Measurements from ENCODE around the gene CLDN6. TPM values are rescaled to one million over a fixed set of nuclear protein-coding genes. Genes with fewer than 3 reads are reported as not detected.

CLDN6 gene
- total RNA-seq, 2 experiments from 2014 or later: not detected

DNA sequence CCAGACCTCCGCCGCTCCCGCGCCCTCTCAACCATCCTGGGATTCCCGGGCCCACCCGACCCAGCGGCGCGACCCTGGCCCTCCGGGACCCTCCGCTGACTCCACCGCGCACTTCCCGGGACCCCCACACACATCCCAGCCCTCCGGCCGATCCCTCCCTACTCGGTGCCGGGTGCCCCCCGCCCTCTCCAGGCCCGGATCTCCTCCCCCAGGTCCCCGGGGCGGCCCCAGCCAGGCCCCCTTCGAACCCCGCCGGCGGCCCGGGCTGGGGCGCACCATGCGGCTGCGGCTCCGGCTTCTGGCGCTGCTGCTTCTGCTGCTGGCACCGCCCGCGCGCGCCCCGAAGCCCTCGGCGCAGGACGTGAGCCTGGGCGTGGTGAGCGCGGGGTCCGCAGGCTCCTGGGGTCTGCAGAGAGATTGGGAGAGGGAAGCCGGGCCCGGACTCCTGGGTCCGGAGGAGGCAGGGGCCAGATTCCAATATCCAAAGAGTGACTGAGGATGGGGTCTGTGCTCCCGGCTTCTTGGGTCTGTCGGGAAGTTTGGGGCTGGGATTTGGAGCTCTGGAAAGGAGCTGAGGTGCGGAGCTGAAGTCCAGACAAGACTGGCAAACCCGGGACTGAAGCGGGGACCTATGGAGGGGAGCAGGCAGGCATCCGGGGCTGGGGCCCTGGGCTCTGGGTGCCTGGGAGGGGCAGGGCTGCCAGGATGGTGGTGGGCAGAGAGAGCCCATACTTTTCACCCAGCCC, 28.8 kb upstream of the CLDN6 start:
- peak overlapping the region; percentile 82 for H3K27ac Mint-ChIP-seq
- peak; percentile 61 for DNase-seq
- H3K4me1 Mint-ChIP-seq: peaks cover 55% of the 10 kb centered on the region
- CTCF ChIA-PET: interaction anchor here (0.9 to 15.3 kb wide), 12 partner anchors 10 to 120 kb away, joined by 3 to 342 read pairs (median 5); partner anchors contain the start of genes HCFC1R1, IL32, THOC6 and ZNF213
- H3K36me3 Mint-ChIP-seq: peaks cover 29% of the 10 kb centered on the region
- peaks cover 10% of the 10 kb centered on the region for H3K27me3 Mint-ChIP-seq
- ATAC-seq: peak; percentile 28
- H3K4me3 Mint-ChIP-seq: peak overlapping the region; percentile 82
- no peaks in the 10 kb centered on the region for H3K9me3 Mint-ChIP-seq (ENCODE audit: low read depth)

DNA sequence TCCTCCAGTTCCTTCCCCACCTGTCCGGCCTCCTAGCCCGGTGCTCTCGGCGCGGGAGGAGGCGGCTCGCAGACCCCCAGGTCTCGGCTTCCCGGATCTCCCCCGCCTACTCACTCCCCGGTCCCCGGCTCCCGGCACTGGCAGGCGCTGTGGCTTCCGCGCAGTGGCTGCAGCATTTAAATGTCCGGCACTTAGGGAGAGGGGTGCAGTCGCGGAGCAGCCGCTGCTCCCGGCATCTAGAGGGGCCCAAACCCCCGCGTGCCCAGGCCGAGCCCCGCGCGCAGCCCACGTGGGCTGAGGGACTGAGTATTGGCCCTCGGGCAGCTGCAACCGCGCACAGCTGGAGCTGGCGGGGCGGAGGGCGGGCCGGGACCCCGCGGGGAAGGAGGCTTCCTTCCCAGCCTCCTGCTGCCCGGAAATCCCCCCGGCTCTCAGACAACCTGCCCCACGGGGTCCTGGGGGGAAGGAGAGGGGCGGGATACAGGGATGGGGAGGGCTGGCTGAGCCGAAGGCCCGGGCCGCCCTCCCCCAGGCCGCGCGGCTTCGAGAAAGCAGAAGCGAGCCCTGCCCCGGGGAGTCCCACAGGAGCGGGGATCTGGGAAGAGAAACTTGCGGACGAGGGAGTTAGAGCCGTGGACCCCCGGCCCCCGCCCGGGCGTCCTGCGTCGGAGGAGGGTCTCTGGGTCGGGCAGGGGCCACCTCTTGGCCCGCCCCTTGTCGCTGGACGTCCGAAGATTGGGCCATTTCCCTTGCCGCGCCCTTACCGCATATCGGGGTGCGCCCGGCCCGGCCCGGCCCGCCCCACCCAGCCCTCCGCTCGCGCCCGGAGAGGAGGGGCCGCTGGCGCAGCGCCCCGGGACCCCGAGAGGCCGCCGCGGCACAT, 28.0 kb upstream of the CLDN6 start, which contains the start of gene MMP25:
MMP25 (plus strand) TSS at position 804 of the 883 bp plus-strand sequence. CDS start 357 bp downstream, outside the sequence.
- H3K4me3 Mint-ChIP-seq: peak within 1 kb of the TSS; percentile 88
- peaks cover 10% of the 10 kb centered on the region for H3K27me3 Mint-ChIP-seq
- H3K9me3 Mint-ChIP-seq (ENCODE audit: low read depth): no peaks in the 10 kb centered on the region
- DNase-seq: peak; percentile 60
- peak; percentile 52 for ATAC-seq
- peak within 1 kb of the TSS; percentile 83 for H3K27ac Mint-ChIP-seq
- peaks cover 47% of the 10 kb centered on the region for H3K4me1 Mint-ChIP-seq
- CTCF ChIA-PET: interaction anchor here (0.6 to 15.3 kb wide), 6 partner anchors 12 to 88 kb away, joined by 3 to 342 read pairs (median 4); partner anchors contain the start of genes HCFC1R1, THOC6, TNFRSF12A and ZNF213
- peaks cover 22% of the 10 kb centered on the region for H3K36me3 Mint-ChIP-seq

DNA sequence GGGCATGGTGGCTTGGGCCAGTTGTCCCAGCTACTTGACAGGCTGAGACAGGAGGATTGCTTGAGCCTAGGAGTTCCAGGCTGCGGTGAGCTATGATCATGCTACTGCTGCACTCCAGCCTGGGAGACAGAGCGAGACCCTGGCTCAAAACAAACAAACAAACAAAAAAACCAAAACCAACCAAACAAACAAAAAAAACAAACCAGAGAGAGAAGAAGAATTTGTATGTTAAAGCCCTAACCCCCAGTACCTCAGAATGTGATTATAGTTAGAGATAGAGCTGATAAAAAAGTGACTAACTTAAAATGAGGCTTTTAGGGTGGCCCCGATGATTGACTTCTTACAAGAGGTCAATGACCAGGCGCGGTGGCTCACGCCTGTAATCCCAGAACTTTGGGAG, 26.7 kb upstream of the CLDN6 start:
- DNase-seq (no peak), ATAC-seq (no peak)
- CTCF ChIA-PET: interaction anchor here (1.0 to 15.3 kb wide), 7 partner anchors 14 to 85 kb away, joined by 3 to 342 read pairs (median 4); partner anchors contain the start of genes HCFC1R1, IL32, THOC6 and TNFRSF12A
- Mint-ChIP-seq H3K9me3 (ENCODE audit: low read depth) (no peaks in the 10 kb centered on the region), H3K27me3 (peaks cover 17% of the 10 kb centered on the region), H3K4me3 (peak overlapping the region; percentile 88), H3K36me3 (peaks cover 14% of the 10 kb centered on the region), H3K27ac (peak overlapping the region; percentile 83), H3K4me1 (peaks cover 34% of the 10 kb centered on the region)

DNA sequence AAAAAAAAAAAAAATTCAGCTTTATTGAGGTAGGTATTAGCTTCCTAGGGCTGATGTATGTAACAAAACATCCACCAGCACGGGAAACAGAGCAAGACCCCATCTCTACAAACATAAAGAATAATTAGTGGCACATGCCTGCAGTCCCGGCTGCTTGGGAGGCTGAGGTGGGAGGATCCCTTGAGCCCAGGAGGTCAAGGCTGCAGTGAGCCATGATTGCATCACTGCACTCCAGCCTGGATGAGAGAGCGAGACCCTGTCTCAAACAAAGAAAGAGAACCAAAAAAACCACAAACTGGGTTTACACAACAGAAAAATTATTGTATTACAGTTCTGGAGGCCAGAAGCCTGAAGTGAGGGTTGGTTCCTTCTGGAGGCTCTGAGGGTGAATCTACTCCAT, 24.4 kb upstream of the CLDN6 start:
- Mint-ChIP-seq H3K9me3 (ENCODE audit: low read depth) (no peaks in the 10 kb centered on the region), H3K36me3 (peaks cover 4% of the 10 kb centered on the region), H3K27ac (no peak overlapping the region), H3K27me3 (peaks cover 37% of the 10 kb centered on the region), H3K4me3 (no peak overlapping the region), H3K4me1 (peaks cover 17% of the 10 kb centered on the region)
- DNase-seq: no peak
- ATAC-seq: no peak
- CTCF ChIA-PET: interaction anchor here (0.9 to 15.3 kb wide), 4 partner anchors 13 to 87 kb away, joined by 3 to 342 read pairs (median 12); partner anchors contain the start of genes HCFC1R1 and THOC6

DNA sequence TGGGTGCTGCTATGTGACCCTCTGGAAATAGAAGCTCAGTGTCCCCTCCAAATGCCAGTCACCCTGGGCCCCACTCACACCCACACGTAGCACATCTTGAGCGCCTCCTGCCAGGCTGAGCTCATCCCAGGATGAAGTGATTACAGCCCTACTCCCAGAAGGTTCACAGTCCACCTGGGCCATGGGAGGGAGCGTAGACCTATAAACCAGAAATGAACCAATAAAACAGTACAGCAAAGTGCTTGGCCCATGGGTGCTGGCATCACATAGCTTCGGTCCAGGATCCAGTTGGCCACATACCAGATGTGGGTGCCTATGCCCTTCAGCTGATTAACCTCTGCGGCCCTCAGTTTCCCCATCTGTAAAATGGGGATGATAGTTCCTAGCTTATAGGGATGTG, 20.9 kb upstream of the CLDN6 start:
- CTCF ChIA-PET: interaction anchor here (0.6 to 15.3 kb wide), 6 partner anchors 9 to 242 kb away, joined by 3 to 342 read pairs (median 6); partner anchors contain the start of genes HCFC1R1 and THOC6
- no peak for ATAC-seq

DNA sequence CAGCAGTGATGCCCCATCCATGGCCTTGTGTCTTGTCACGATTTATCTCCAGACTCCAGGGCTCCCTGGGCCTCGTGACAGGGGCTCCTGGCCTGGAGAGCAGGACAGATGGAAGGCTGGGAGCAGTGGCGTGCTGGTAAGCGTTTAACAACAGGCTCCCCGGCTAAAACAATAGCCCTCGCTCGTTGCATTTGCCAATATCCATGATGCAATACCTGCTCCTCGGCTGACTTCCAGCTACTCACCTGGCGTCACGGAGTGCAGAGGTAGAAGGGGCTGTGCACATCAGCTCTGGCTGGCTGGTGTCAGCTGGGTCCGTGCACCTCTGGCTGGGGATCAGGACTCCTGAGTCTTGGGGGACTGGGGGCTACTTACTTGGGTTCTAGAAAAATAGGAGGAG, 20.3 kb upstream of the CLDN6 start:
- CTCF ChIA-PET: interaction anchor here (0.6 to 15.3 kb wide), 4 partner anchors 9 to 241 kb away, joined by 3 to 342 read pairs (median 13); partner anchors contain the start of genes HCFC1R1 and THOC6
- H3K4me3 Mint-ChIP-seq: no peak overlapping the region
- peaks cover 8% of the 10 kb centered on the region for H3K4me1 Mint-ChIP-seq
- DNase-seq: no peak
- ATAC-seq: no peak
- peaks cover 2% of the 10 kb centered on the region for H3K36me3 Mint-ChIP-seq
- no peak overlapping the region for H3K27ac Mint-ChIP-seq
- H3K27me3 Mint-ChIP-seq: peaks cover 61% of the 10 kb centered on the region
- H3K9me3 Mint-ChIP-seq (ENCODE audit: low read depth): no peaks in the 10 kb centered on the region

More for the DNA sequence above, 20.9 kb upstream of the CLDN6 start:
- DNase-seq: no peak
- peaks cover 2% of the 10 kb centered on the region for H3K36me3 Mint-ChIP-seq
- H3K4me1 Mint-ChIP-seq: peaks cover 8% of the 10 kb centered on the region
- no peak overlapping the region for H3K27ac Mint-ChIP-seq
- no peaks in the 10 kb centered on the region for H3K9me3 Mint-ChIP-seq (ENCODE audit: low read depth)
- H3K27me3 Mint-ChIP-seq: peaks cover 58% of the 10 kb centered on the region
- H3K4me3 Mint-ChIP-seq: no peak overlapping the region

DNA sequence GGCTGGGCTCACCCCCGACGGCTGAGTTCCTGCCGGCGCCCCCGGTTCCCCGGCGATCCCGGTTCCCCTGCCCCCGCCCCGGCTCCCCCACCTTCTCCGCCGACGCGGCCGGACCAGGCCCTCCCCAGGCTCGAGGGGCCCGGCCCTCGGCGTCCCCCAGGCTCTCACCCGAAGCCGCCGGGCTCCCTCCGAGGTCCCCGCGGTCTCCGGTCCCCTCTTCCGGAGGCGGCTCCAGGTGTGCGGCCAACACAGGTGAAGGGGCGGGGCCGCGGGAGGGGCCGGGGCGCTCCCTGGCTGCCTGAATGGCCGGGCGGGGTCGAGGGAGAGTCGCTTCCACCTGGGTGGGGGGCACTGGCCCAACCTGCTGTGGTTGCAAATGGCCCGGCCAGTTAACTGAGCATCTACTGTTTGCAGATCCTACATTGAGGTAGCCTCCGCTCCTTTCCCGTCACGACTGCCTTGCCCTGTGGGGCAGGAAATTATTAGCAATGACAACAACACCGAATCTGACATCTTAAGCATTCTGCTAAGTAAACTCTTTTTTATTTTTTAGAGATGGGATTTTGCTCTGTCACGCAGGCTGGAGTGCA, 18.8 kb upstream of the CLDN6 start, which contains the start of gene BICDL2:
BICDL2 (minus strand) TSS at position 219 of the 590 bp plus-strand sequence. CDS start 1,448 bp downstream, outside the sequence.
- DNase-seq: no peak
- CTCF ChIA-PET: interaction anchor here (0.7 to 15.3 kb wide), 5 partner anchors 7 to 56 kb away, joined by 4 to 342 read pairs (median 28); partner anchors contain the start of genes HCFC1R1, MMP25 and THOC6
- Mint-ChIP-seq H3K27ac (no peak within 1 kb of the TSS), H3K27me3 (peaks cover 75% of the 10 kb centered on the region), H3K4me1 (peaks cover 17% of the 10 kb centered on the region), H3K9me3 (ENCODE audit: low read depth) (no peaks in the 10 kb centered on the region), H3K4me3 (peak within 1 kb of the TSS; percentile 18), H3K36me3 (peaks cover 2% of the 10 kb centered on the region)
- ATAC-seq: no peak

DNA sequence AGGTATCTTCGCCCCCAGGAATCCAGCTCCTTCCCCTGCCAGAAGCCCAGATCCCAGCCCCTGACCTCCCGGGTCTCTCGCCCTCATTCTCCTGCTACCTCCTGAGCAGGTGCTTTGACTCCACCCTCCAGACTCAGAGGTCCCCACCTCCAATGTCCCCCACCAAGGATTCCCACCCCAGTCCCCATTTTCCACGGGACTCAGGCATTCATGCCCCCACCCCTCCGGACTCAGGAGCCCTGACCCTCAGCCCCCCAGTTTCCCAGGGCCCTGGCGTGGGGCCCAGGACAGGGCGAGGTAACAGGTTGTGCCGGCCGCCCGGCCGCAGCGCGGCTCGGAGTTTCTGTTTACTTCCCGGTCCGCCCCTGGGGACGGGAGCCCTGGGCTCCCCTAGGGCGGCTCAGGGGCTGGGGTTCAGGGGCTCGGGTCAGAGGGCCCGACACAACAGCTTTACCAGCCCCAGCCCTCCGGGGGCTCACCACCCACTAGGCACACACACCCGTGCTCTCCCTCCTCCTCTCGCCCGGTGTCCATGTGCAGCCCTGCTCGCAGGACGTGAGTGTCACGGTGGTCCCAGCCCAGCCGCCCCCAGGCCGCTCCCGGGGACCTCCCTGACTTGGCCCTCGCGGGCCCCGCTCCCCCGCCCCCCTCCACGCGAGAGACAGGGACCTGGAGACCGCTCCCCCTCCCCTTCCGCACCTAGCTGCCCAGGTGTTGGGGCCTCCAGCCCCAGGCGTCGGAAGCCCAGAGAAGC, 18.2 kb upstream of the CLDN6 start:
- H3K27me3 Mint-ChIP-seq: peaks cover 77% of the 10 kb centered on the region
- H3K36me3 Mint-ChIP-seq: peaks cover 2% of the 10 kb centered on the region
- CTCF ChIA-PET: interaction anchor here (3.8 to 17.9 kb wide), 5 partner anchors 9 to 93 kb away, joined by 23 to 370 read pairs (median 185); partner anchors contain the start of genes CLDN9, HCFC1R1, MMP25 and THOC6
- H3K4me1 Mint-ChIP-seq: peaks cover 19% of the 10 kb centered on the region
- no peak overlapping the region for H3K4me3 Mint-ChIP-seq
- DNase-seq: no peak
- ATAC-seq: peak; percentile 15
- H3K9me3 Mint-ChIP-seq (ENCODE audit: low read depth): no peaks in the 10 kb centered on the region
- H3K27ac Mint-ChIP-seq: no peak overlapping the region

DNA sequence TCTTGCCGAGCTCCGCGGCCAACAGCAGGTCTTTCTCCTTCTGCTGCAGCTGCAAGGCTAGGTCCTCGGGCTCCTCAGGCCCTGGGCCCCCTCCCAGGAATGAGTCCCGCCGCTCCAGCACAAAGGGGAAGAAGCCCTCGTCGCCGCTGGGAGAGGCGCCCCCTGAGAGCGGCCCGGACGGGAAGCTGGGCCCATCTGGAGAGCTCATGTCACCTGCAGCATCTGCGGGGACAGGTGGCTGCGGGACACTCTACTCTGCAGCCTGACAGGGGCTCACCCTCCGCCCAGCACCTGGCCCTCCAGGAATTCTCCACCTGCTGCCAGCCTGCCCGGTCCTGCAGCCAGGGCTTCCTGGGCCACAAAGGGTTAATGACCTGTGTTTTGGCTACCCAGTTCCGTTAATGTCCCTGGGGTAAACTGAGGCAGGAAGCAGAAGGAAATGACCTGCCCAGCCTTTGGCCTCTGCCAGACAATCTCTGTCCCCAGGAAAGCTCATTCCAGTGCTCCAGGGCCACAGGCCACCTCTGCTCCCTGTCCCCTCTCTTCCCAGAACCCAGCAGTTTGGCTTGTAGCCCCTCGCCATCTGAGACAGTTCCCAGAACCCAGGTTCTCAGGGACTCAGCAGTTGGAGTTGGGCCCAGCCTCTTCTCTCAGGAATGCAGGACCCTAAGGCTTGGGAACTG, 17.4 kb upstream of the CLDN6 start:
- DNase-seq (no peak), ATAC-seq (no peak)
- H3K4me3 Mint-ChIP-seq: no peak overlapping the region
- no peak overlapping the region for H3K27ac Mint-ChIP-seq
- no peaks in the 10 kb centered on the region for H3K9me3 Mint-ChIP-seq (ENCODE audit: low read depth)
- H3K27me3 Mint-ChIP-seq: peaks cover 80% of the 10 kb centered on the region
- CTCF ChIA-PET: interaction anchor here (1.0 to 17.9 kb wide), 7 partner anchors 9 to 93 kb away, joined by 3 to 370 read pairs (median 28); partner anchors contain the start of genes CLDN9, HCFC1R1, MMP25 and THOC6
- H3K4me1 Mint-ChIP-seq: peaks cover 19% of the 10 kb centered on the region
- H3K36me3 Mint-ChIP-seq: peaks cover 2% of the 10 kb centered on the region

DNA sequence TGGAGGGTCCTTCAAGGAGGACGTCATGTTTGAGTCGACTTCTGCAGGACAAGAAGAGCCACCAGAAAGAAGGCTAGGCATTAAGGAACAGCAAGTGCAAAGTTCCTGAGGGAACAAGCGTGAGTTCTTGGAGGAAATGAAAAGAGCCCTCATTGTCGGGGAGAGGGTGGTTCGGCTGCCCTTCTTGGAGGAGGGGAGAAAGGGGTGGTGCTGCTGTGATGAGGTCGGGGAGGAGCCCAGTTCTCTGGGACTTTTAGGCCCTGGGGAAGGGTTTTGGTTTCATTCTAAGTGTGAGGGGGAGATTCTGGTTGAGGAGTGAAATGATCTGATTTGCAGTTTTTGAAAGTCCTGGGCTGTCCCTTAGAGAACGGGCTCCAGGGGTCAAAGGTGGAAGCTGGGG, 14.6 kb upstream of the CLDN6 start:
- no peaks in the 10 kb centered on the region for H3K9me3 Mint-ChIP-seq (ENCODE audit: low read depth)
- no peak overlapping the region for H3K4me3 Mint-ChIP-seq
- H3K27me3 Mint-ChIP-seq: peaks cover 72% of the 10 kb centered on the region
- CTCF ChIA-PET: interaction anchor here (0.6 to 17.9 kb wide), 14 partner anchors 9 to 96 kb away, joined by 3 to 370 read pairs (median 26); partner anchors contain the start of genes CLDN6, CLDN9, HCFC1R1 and MMP25
- peaks cover 39% of the 10 kb centered on the region for H3K4me1 Mint-ChIP-seq
- H3K36me3 Mint-ChIP-seq: peaks cover 2% of the 10 kb centered on the region
- no peak for ATAC-seq
- no peak overlapping the region for H3K27ac Mint-ChIP-seq
- DNase-seq: no peak

Measured in activated CD8-positive, alpha-beta memory T cell treated with anti-CD3 and anti-CD28 coated beads, Interleukin-2, amount 10 ng/mL, durations not matched to agents 7 days and 5 days (primary cell).